GM12874 (cell line): Measurements from ENCODE around the gene ATG16L2.

Experiments used
- TF ChIP-seq, protein P1 (sequence below): IDR thresholded peaks from 2 replicates; pipeline ENCODE4 v1.5.1; 2011; ENCODE audit warnings: low read depth, mild to moderate bottlenecking, control low read depth, low read length, moderate library complexity; ENCODE audit not compliant: insufficient read depth

Gene ATG16L2

DNA sequence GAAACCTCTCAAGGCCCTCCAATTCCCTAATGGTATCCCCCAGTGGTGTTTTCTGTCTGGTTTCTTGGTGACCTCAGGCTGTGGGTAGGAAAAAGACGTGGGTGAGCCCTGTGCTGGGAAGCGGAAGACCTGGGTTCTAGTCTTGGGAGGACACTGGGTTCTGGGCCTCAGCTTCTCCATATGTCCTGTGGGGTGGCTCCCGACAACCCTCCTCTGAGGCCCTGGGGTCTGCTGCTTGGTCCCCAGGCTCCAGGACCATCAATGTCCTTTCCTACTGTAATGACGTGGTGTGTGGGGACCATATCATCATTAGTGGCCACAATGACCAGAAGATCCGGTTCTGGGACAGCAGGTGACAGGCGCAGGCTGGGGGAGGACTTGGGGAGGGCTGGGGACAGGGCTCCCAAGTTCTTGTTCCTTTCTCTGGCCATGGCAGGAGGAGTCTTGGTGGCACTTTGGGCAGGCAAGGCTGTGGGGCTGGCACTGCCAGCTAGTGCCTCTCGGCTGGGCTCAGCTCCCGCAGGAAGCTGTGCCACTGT, 12.8 kb downstream of the ATG16L2 start:
- TF ChIP-seq, protein P1, sequence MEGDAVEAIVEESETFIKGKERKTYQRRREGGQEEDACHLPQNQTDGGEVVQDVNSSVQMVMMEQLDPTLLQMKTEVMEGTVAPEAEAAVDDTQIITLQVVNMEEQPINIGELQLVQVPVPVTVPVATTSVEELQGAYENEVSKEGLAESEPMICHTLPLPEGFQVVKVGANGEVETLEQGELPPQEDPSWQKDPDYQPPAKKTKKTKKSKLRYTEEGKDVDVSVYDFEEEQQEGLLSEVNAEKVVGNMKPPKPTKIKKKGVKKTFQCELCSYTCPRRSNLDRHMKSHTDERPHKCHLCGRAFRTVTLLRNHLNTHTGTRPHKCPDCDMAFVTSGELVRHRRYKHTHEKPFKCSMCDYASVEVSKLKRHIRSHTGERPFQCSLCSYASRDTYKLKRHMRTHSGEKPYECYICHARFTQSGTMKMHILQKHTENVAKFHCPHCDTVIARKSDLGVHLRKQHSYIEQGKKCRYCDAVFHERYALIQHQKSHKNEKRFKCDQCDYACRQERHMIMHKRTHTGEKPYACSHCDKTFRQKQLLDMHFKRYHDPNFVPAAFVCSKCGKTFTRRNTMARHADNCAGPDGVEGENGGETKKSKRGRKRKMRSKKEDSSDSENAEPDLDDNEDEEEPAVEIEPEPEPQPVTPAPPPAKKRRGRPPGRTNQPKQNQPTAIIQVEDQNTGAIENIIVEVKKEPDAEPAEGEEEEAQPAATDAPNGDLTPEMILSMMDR, result no peak

DNA sequence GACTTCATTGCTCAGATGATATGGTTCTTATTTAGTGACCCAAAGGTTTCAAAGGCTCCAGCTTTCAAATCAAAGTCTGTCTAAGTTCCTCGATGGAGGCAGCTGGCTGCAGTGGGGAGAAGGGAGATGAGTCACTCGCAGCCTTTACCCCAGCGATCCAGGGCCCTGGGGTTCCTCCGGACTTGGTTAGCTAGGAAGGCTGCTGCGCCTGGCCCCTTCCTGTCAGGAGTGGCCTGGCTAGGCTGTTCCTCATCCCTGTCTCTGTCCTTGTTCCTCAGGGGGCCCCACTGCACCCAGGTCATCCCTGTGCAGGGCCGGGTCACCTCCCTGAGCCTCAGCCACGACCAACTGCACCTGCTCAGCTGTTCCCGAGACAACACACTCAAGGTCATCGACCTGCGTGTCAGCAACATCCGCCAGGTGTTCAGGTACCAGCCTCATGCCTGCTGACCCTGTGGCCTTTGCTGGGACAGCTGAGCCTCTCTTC, 13.9 kb downstream of the ATG16L2 start:
- TF ChIP-seq, protein P1, result no peak

DNA sequence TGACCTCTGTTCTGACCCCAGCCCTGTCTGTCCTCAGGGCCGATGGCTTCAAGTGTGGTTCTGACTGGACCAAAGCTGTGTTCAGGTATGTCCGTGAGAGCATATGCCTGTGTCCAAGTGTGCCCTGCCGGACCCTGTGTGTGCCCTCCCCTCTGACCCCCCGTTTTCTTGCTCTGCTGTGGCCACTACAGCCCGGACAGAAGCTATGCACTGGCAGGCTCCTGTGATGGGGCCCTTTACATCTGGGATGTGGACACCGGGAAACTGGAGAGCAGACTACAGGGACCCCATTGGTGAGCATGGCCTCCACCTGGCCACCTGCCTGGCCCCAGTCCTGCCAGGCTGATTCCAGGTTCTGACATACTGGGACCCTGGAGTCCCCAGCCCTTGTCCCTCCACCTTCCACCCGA, 14.5 kb downstream of the ATG16L2 start:
- TF ChIP-seq, protein P1, result no peak

DNA sequence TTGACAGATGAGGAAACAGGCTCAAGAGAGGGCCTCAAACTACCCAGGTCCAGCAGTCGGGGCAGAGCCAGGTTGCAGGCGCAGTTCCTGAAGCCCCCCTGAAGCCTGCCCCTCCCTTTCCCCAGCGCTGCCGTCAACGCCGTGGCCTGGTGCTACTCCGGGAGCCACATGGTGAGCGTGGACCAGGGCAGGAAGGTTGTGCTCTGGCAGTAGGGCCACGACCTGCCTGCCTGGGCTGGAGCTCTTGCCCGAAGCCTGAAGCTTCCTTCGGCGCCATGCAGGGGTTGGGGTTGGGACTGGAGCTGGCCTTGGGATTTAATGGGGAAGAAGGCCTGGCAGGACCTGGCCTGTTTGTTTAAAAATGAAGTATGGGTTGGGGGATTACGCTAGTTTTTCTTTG, 15.0 kb downstream of the ATG16L2 start:
- TF ChIP-seq, protein P1, result no peak

DNA sequence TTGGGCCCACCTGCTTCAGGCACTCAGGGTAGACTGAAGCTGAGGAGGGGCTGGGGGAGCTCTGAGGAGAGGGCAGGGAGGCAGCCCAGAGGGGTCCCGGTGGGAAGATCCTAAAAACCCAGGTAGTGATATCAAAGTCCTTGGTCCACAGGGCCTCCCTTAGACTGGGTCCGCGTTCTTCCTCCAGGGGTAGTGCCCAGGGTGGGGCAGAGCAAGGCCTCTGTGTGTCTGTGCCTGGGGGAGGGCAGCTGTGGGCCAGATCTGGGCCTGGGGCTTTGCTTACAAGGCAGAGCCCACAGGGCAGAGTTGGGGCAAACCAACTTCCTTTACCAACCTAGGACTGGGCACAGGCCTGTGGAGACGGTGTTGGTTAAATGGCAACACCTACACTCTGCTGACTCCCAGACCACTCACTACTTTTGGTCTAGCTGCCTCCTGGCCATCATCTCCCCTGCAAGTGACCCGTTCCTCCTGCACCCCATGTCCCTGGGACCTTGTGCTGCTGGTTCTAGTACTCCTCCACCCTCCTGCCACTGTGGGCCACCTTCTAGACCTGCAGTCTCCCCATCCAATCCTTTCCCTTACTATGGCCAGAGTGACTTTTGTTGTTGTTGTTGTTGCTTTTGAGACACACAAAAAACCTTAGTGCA, 15.8 kb downstream of the ATG16L2 start:
- TF ChIP-seq, protein P1, result no peak

DNA sequence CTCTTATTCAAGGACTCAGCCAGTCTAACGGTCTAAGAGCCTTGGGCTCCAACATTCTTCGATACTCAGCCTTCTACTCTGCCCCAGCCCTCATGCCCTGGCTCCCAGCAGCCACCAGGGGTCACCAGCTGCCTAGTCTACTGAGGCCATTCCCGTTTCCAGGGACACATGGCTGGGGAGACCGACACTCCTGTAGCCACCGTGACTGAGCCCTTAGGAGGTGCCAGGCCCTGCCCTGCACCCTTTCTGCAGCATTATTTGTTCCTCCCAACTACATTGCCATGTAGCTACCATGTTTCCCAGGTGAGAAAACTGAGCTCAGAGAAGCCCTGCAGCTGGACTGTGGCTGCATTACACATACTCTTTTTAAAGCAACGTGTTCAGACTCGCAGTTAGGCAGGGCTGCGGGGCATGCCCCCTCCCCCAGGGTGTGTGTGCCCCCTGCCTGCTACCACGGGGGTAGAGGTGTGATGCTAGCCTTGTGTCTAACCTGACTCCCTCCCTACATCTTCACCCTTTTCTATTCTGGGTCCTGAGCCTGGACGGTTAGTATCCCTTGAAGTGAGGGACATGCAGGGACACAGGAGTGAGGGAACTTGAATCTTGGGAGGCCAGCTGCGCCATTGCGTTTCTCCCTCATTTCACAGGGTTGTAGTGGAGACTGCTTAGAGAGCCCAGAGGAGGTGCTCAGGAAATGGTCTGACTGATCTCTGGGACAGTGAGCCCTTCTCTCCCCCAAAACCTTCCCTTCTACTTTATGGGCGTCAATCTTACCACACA, 17.5 kb downstream of the ATG16L2 start:
- TF ChIP-seq, protein P1, result peak; percentile 83

DNA sequence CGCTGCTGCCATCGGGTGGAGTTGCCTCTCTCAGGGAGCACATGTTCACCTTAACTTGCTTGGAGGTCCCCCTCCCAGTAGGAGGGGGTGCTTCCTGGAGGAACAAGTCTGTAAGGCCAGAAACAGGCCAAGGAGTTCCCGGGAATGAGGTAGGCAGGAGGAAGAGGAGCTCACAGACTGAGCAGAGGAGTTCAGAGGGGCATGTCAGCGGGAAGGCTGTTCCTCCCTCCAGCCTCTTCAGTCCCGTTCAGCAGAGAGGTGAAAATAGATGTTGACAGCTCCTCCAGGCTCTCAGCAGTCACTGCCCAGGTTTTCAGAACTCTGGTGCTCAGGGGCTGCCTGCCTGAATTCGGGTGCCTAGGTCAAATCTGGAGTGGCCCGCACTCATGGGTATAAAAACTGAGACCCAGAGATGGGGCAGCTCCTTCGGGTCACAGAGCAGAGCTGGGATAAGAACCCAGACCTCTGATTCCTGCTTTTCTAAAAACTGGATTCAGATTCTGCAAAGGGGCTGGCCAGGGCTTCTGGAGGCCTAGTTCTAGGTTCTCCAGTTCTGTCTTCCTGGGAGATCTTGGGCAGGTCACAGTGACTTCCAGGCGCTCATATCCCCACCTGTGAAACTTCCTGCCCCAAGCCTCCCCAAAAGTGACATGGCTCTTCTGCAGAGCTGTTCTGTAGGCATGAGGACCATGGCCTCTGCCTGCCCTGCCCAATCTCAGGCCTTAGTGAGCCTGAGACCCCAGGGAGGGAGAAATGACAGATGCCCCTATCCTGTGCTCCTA, 18.3 kb downstream of the ATG16L2 start:
- TF ChIP-seq, protein P1, result no peak
